ENCODE measurements around the gene BUD13.

- TF ChIP-seq JUND (IDR thresholded peaks at IDR 0.05) (no peak), CTCF (IDR thresholded peaks at IDR 0.05 in 2 of 3, conservative IDR thresholded peaks at IDR 0.05 in 1 of 3; ENCODE audit: borderline replicate concordance in 1 of 3, insufficient read depth in 1 of 3, low read depth in 2 of 3, low read length in 2 of 3) (no peak), POLR2A (IDR thresholded peaks at IDR 0.05; ENCODE audit: borderline replicate concordance, extremely low read depth, insufficient read depth, insufficient read length) (no peak), POLR2AphosphoS5 (IDR thresholded peaks at IDR 0.05; ENCODE audit: low read depth, low read length) (no peak), ZNF274 (IDR thresholded peaks at IDR 0.05; ENCODE audit: low read depth, low read length) (no peak), SIN3A (IDR thresholded peaks at IDR 0.05; ENCODE audit: low read depth) (no peak), EZH2 (IDR thresholded peaks at IDR 0.05) (no peak)
Observed at GRCh38 chr11:116701297-116701801, 71.4 kb downstream of the BUD13 start.

Measured in HCT116 (cell line).